ENCODE data around the gene TBC1D22A.
A peak's percentile ranks its signal among the peaks of the same experiment; 100 is the strongest.
"Not testable (repeated sequence)": the region's sequence is repeated elsewhere in the genome, so short reads cannot be mapped to it uniquely, and the experiment has no call there.

TBC1D22A gene

DNA sequence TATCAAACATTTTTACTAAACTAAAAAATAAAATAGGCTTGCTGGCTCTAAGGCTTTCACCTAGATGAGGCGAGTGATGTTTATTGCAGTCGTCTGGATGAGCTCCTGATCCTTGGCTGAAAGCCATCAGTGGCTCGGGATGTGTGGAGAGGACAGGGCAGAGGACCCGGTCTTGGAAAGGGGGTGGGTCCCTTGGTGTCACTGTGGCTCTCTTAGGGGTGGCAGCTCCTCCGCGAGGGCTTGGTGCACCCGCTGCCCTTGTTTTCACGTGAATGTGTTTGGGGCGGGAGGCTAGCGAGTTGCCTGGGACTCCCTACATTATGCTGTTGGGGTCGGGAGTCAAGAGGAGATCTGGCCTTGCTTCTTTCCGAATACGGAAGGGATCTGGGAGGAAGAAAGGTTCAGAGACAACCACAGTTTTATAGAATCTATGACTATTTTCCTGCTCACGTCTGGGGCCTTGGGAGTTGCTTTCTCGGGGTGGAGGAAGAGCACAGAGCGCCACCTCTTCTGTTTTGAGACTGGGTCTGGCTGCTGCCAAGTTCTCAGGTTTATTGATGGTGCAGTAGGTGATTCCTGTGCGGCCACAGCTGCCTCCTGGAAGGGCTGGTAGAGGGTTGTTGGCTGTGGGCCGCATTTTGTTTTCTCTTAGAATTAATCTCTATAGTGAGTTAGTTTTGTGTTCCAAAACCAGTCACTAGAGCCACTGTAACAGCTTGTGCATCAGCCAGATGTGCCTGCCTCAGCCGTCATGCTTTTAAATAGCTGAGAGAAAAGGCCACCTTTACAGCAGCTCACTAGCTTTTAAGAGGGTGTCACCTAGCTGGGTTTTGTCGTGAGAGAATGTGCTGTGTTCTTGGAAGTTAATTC is 12.8 kb downstream of the TBC1D22A start:
- no peak for DNase-seq

GRCh38 chr22:46775850-46776826 is 13.7 kb downstream of the TBC1D22A start:
- no peak for DNase-seq

DNA sequence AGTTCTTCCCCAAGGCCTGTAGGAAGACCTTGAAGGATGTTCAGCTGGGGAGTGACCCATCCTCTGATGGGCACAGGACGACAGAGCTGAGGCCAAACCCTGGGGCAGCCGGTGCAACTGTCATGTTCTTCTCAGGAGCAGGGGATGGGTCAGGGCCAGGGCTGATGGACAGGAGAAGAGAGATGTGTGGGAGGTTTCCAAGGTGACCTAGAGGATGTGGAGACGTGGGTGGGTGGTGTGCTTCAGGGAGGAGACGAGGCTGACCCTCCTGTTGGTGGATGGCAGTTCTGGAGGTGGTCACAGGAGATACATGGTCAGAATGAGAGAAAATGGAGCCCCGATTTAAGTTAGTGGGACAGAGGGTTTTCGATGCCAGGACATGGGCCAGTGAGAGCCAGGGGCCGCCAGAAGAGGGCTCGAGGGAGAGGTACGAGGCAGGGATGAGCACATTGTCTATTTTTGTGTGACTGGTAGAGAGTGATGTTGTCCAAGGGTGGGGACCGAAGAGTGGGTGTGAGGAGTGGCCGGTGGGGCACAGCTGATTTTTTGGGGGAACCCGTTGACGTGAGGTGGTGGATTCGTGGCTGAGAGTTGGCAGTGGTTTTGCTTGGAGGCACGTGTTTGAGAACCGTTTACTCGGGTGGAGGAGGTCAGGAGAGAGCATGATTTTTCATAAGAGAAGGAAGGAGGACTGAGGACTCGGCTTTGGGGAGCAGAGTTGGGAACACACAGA is 14.6 kb downstream of the TBC1D22A start:
- no peak for DNase-seq

- DNase-seq, result peak; percentile 30
These were observed 15.1 kb downstream of the TBC1D22A start for GRCh38 chr22:46777609-46777970.

DNA sequence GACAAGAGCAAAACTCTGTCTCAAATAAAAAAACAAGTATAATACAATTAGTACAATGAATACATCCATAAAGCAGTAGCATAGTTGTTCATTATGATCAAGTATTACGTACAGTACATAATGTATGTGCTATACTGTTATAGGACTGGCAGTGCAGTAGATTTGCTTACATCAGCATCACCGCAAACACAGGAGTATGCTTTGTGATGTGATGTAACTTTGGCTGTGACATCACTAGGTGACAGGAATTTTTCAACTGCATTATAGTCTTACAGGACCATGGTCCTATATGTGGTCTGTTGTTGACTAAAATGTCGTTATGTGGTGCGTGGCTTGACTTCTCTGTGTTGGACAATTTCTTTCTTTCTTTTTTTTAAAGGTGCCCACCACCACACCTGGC is 16.6 kb downstream of the TBC1D22A start:
- no peak for DNase-seq

DNA sequence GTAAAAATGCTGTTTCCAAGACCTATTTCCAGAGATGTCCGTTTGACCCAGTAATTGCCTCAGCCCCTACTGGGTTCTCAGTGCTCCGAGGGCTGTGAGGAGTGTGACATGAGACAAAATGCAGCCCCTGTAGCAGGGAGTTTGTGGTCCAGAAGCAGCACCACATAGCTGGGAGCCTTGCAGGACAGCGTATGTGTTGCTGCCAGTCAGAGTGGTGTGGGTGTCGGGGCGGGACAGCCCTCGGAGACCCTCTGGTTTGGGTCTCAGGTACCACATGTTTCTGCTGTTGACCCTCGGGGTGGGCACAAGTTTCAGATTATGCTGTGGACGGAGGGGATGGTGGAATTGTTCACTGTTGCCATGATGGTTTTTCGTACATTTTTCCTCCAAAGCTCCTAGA is 17.2 kb downstream of the TBC1D22A start:
- no peak for DNase-seq

DNA sequence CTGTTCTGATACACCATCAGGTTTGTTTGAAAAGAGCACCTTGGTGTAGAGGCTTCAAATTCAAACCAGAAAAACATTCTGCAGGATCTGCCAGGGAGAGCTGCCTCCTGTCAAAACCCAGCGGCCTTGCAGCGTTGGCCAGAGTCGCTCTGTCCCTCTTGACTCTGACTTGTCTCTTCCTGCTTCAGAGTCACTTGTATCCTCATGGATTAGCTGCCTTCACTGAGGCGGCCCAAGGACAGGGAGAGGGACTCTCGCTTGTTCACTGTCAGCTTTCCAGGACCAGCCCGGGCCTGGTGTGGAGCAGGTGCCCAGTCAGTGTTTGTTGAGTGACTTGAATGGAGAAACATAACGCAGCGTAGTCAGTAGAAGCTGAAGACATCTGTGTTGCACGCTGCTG is 18.0 kb downstream of the TBC1D22A start:
- DNase-seq, result no peak

GRCh38 chr22:46781291-46781690 is 18.8 kb downstream of the TBC1D22A start:
- DNase-seq, result no peak

- DNase-seq, result not testable (repeated sequence)
These were observed 19.8 kb downstream of the TBC1D22A start for GRCh38 chr22:46782200-46782599.

DNA sequence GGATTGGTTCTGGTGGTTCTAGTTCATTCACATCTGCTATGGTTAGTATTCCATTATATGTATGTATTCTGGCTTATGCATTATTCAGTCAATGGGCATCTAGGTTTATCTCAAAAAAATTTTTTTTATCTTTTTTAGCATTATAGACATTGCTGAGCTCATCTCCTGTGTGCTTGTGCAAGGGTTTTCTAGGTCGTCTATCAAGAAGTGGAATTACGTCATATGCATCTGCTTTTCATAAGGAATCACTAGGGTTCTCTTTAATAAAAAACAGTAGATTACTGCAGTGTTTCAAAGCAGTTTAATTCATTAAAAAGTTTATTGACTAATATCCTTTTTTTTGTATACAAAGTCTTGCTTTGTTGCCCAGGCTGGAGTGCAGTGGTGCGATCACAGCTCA is 21.3 kb downstream of the TBC1D22A start:
- no peak for DNase-seq

DNA sequence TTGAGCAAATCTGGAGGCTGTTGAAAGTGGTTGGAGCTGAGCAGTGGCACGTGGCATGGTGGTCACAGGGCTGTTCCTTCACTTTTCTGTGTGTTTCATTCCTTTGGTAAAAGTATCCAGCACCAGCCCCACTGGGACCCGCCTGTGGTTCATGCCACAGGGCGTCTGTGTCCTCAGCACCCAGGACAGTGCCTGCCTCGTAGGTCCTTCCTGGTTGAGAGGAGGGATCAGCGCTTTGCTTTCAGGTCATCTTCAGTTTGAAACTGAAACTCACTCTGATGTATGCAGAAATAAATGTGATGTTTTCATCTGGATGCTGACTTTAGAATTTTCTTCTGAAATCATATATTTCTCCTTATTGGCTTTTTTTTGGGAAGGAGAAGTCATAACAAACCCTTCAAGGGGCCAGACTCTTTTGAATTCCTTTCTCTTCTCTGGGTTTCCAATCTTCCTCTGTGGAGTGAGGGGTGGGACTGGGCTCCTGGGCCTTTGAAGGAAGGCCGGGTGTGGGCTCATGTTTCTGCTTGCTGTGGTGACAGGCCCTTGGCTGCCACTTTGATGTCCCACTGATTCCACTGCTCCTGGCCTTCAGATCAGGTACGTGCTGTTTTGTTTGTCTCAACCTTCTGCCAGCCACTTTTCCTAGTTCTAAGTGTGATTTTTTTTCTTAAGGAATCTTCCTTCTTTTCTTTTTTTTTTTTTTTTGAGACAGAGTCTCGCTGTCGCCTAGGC is 26.2 kb downstream of the TBC1D22A start:
- no peak for DNase-seq

DNA sequence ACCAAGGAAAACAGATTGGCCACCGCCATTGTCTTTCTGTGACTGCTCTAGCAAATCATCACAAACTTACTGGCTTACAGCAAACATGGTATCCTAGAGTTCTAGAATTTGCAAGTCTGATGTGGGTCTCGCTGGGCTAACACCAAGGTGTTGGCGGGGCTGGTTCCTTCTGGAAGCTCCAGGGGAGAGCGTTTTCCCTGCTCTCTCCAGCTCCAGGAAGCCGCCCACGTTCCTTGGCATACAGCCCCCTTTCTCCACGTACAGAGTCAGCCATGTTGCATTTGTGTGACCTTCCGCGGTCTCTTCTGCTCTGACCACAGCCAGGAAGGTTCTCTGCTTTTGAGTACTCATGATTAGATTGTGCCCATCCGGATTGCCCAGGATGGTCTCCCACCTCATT is 27.5 kb downstream of the TBC1D22A start:
- no peak for DNase-seq

- peak; percentile 83 for DNase-seq
These were observed 28.8 kb downstream of the TBC1D22A start for GRCh38 chr22:46791201-46791731.

- no peak for DNase-seq
These were observed 29.8 kb downstream of the TBC1D22A start for GRCh38 chr22:46792061-46792796.

GRCh38 chr22:46792841-46793261 is 30.4 kb downstream of the TBC1D22A start:
- DNase-seq, result no peak

DNA sequence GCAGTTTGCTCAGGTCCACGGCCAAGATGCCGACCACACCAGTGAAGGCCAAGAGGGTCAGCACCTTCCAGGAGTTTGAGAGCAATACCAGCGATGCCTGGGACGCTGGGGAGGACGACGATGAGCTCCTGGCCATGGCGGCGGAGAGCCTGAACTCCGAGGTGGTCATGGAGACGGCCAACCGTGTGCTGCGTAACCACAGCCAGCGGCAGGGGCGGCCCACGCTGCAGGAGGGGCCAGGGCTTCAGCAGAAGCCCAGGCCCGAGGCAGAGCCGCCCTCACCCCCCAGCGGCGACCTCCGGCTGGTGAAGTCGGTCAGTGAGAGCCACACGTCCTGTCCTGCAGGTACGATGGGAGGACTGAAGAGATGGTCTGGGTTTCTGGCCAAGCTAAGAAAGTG is 31.0 kb downstream of the TBC1D22A start:
- no peak for DNase-seq

- DNase-seq, result no peak
These were observed 31.6 kb downstream of the TBC1D22A start for GRCh38 chr22:46794067-46794466.

DNA sequence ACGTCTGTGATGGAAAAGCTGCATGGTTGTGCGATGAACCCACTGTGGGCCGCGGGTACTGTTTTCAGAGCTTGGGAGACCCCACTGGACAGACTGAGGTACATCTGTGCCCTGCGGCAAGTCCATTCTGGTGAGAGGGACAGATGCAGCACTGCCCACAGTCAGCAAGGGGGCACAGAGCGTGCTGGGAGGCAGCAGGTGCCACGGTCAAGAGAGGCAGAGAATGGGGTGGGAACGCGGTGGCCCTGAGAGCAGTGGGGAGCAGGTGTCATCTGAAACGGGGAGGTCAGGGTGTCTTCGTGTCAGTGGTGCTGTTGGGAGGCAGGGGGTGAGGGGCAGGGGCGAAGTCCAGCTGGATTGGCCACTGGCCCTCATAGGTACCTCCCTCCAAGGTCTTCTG is 32.0 kb downstream of the TBC1D22A start:
- DNase-seq, result no peak

- DNase-seq, result no peak
These were observed 32.7 kb downstream of the TBC1D22A start for GRCh38 chr22:46795140-46795539.

GRCh38 chr22:46795845-46796565 is 33.6 kb downstream of the TBC1D22A start:
- no peak for DNase-seq
